GM19193 (cell line): ENCODE measurements around the gene RNF183.

Source experiments
- POLR2A ChIP-seq: IDR thresholded peaks from 4 replicates; pipeline ENCODE4 v1.6.1; 2011; ENCODE audit not compliant: insufficient read depth, insufficient read length; ENCODE audit errors: extremely low read depth

Gene RNF183, protein sequence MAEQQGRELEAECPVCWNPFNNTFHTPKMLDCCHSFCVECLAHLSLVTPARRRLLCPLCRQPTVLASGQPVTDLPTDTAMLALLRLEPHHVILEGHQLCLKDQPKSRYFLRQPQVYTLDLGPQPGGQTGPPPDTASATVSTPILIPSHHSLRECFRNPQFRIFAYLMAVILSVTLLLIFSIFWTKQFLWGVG

DNA sequence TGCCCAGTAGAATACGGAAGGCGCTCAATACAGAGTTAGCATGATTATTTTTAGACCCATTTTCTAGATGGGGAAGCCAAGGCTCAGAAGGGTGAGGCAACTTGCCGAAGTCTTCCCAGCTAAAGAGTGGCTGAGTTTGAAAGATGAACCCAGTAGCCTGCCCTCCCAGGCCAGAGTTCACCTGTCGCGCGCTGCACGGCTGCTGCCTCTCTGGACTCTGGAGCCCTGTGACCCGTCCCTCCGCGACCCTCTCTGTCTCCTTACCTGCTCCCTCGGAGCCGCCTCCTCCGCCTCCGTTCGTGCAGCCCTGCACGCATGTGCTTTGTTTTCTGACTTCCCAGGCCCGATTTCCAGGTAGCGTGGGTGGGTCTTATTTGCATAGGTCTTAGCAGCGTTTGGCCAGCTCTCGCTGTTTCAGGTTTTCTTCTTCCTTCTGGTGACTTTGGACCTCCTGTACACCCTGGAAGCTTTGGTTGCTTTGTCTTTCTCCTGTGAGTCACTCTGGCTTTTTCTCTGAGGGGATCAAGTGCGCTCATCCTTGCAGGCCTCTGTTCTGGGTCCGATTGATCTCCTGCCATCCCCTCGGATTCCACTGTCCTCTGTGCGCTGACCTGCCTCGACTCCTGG, at the start of gene RNF183:
Gene RNF183 (minus strand): TSS at position 585 of the 627 bp plus-strand sequence. CDS start 5,192 bp downstream, outside the sequence.
- TF ChIP-seq POLR2A = no peak

DNA sequence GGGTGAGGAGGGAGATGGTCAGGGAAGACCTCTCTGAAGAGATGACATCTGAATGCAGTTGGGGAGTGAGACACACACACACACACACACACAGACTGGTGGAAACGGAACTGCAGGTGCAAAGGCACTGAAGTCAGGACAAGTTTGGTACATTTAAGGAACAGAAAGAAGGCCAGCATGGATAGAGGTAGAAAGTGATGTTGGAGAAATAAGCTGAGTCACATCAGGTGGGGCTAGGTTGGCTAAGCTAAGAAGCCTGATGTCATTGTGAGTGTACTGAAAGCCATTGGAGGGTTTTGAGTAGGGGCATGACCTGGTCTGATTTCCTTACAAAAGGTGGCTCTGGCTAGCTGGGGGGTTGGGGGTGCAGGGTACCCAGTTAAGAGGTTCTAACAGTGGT, 49.2 kb upstream of the RNF183 start:
- TF ChIP-seq POLR2A = no peak

DNA sequence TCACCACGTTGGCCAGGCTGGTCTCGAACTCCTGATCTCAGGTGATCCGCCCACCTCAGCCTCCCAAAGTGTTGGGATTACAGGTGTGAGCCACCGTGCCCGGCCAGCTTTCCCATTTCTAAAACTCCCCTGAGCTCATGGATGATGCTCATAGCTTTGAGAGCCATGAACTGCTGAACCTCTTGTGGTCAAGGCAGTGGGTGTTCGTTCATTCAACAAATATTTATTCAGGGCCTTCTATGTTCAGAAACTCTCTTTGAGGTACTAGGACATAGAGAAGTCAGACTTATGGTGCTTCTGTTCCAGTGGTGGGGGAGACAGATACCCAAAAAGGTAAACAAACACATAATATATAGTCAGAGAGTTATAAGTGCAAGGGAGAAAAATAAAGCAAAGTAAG, 48.8 kb upstream of the RNF183 start:
- no peak for TF ChIP-seq POLR2A

GRCh38 chr9:113350937-113351336, 47.8 kb upstream of the RNF183 start:
- no peak for TF ChIP-seq POLR2A

- no peak for TF ChIP-seq POLR2A
Measured at GRCh38 chr9:113350107-113350661, 47.0 kb upstream of the RNF183 start.

GRCh38 chr9:113349445-113350094, 46.4 kb upstream of the RNF183 start, which contains the start of gene BSPRY:
Gene BSPRY, plus strand, starts transcription at chr9:113349541. Its CDS starts 39 bp downstream, at chr9:113349580.
- peak; percentile 43 for TF ChIP-seq POLR2A

- no peak for TF ChIP-seq POLR2A
Measured at GRCh38 chr9:113349066-113349444, 45.9 kb upstream of the RNF183 start.

DNA sequence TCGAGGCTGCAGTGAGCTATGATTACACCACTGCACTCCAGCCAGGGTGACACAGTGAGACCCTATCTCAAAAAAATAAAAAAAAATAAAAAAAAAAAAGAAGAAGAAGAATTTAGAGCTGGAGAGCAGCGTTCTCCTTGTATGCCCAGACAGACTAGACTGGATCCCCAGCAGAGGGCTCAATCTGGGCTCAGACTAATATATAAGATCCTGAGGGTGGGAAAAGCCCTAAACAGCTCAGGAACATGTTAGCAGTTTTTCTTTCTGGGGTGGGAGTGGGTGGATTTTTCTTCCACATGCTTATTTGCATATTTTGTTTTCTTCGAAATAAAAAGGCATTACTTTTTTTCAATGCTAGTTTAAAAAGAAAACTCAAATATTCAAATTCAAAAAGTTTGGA, 45.3 kb upstream of the RNF183 start:
- no peak for TF ChIP-seq POLR2A

- no peak for TF ChIP-seq POLR2A
Measured at GRCh38 chr9:113345671-113346070, 42.5 kb upstream of the RNF183 start.

DNA sequence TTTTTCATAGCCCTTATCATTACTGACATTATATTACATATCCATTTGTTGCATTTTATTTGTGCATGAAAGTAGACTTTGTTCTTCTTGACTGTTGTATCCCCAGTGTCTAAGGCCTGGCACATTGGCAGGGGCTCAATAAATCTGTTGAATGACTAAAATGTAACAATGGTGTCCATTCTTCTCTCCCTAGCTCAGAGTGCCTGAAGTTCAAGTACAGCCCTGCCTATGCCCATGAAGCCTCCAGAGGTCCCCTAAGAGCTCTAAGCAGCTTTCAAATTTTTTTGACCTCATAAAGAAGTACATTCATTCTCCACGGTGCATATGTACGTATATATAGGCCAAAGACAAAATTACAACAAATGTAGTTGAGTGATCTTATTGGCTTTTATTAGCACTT, 42.0 kb upstream of the RNF183 start:
- no peak for TF ChIP-seq POLR2A

GRCh38 chr9:113343732-113344231, 40.6 kb upstream of the RNF183 start:
- no peak for TF ChIP-seq POLR2A

DNA sequence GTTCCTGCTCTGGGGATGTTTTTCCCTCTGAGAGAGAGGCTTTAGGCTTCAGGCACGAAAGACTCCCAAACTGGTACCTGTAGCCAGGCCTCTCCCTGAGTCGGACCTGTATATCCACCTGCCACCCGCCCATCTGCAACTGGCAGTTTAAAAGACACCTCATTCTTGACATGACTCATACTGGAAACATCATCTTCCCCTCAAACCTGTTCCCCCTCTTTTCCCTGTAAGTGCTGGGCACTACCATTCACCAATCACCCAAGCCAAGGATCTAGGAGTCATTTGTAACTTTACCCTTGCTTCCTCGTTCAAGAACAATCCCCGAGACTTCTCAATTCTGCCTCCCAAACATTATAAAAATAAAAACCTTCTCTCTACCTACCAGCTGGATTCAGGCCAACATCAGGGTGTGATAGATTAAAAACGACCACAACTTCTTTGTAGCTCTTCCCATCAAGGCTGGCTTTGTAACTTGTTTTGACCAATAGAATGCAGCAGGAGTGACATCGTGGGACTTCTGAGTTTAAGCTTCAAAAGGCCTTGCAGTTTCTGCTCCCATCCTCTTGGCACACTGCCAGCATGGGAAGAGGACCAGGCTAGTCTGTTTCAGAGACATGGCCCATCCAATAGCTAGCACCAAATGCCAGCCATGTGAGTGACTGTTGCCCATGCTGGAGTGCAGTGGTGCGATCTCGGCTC, 38.7 kb upstream of the RNF183 start:
- TF ChIP-seq POLR2A = no peak

DNA sequence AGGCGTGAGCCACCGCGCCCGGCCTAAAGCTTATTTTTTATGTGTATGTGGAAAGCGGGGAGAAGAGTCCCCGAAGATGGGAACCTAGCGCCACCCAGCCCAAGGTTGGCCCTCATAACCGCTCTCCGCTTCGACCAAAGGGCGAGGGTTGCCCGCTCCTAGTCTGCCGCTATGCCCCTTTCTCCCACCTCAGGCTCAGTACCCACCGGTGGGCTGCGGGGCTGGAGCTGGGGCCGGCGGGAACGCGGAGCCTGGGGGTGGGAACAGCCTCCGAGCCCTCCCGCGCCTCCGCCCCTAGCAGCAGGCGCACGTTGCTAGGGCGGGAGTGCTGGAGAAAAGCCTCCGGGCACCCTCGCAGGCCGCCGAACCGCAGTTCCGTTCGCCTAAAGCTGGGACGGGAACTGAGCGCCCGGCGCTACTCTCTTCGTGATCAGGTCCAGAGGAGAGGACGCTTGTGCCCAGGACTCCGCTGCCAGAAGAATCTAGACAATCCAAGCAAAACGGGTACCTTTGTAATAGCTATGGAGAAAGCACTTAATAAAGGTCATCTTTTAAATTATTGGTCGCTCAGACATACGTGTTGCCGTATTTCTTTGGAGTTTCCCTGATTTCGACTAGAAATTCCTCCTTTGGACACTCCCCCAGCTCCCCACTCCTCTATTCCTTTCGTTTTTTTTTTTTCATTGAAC, 37.0 kb upstream of the RNF183 start, which contains the start of gene WDR31:
Gene WDR31 (minus strand): TSS at position 265 of the 689 bp plus-strand sequence. CDS start 8,253 bp downstream, outside the sequence.
- TF ChIP-seq POLR2A = peak; percentile 78

DNA sequence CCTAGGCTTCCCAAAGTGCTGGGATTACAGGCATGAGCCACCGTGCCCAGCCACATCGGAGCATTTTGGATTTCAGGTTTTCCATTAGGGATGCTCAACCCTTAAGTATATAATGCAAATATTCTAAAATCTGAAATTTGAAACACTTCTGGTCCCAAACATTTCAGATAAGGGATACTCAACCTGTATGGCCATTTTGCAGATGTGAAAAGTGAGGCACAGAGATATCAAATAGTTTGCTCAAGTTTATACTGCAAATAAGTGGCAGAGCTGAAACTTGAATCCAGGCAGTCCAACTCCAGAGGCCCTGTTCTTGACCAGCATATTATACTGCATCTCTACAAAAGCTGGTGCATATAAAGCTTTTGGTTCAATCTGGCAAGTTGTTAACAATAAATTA, 34.5 kb upstream of the RNF183 start:
- TF ChIP-seq POLR2A = no peak

GRCh38 chr9:113331780-113332179, 28.6 kb upstream of the RNF183 start:
- TF ChIP-seq POLR2A = no peak
